ENCODE results near the gene ORC2.
A peak's percentile ranks its signal among the peaks of the same experiment; 100 is the strongest.
"Not testable (repeated sequence)": the region's sequence is repeated elsewhere in the genome, so short reads cannot be mapped to it uniquely, and the experiment has no call there.

The ORC2 gene

GRCh38 chr2:200930947-200931626 lies 32.4 kb downstream of the ORC2 start:
- no peak for DNase-seq

- DNase-seq, result no peak
Observed at GRCh38 chr2:200929334-200930249, 33.9 kb downstream of the ORC2 start.

DNA sequence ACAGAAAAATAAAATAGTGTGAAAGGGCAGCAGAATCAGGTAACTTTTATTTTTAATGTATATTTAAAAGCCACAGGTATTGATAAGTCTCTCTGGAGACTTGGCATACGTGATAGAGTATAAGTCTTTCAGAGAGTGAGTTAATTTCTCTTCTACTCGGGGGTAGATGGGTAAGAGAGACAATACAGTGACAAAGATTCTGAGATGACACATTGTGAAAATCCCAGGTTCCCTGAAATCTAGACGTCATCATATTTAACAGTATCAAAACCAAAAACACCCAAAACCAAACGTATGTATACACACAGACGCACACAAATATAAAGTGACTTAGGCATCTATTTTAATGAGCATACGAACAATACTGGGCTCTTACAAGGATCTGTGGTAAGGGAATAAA lies 41.0 kb downstream of the ORC2 start:
- no peak for DNase-seq

DNA sequence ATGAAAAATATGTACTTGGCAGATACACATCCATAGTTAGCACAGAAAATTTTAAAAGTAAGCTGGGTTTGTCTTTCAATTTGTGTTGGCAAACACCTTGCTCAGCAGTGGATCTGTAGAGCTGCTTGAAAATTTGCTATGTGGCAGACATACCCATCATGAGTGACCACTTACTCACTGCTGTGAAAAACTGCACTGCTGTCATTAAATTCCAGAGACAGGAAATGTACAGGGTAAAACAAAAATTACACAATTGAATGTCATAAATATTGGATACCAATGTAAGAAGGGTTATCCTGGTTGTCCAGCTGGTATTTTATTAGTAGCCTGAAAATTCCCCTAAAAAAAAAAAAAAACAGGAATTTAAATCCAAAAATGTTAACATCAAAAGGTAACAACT lies 49.8 kb downstream of the ORC2 start:
- DNase-seq, result no peak

DNA sequence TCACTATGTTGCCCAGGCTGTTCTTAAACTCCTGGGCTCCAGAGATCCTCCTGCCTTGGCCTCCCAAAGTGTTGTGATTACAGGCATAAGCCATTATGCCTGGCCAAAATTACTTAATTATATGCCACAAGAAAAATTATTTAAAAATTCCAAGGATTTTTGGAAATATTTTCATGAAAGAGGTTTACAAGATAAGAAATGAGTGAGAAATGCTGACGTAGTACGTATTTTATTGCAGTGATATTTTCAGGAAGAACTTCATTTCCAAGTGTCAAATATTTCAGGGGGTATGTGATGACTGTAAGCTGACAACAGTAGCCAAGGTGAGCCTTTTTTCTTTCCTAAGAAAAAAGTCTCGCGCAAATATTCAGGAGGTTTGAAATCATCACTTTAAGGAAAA lies 53.5 kb downstream of the ORC2 start:
- no peak for DNase-seq

DNA sequence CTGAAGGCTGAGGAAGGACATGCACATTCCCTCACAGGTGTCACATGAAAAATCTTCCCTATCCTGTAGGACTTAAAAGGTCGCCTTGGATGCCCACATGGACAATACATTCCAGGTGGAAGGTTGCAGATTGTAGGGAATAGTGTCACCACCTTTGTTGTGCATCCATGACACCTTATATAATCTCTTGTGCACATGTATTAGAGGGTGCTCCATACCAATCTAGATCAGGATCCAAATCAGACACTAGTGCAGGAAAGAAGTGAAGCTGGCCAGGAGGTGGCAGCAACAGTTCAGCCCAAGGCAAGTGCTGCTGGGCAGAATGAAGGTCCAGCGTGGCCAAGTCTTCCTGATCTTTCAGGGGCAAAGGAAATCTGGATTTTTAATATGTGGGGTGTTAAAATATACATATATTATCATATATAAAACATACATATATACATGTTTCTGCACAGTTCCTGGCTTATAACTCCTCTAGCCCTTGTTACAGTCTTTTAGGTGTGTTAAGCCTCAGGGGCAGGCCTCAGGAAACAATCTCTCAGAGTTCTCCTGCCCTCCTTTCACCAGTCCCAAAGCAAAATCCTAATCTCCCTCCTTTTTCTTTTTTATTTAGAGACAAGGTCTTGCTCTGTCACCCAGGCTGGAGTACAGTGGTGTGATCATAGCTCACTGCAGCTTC lies 57.7 kb downstream of the ORC2 start:
- DNase-seq, result peak; percentile 14 to 47

GRCh38 chr2:200901459-200902072 lies 61.9 kb downstream of the ORC2 start:
- DNase-seq, result peak; percentile 12 to 74

DNA sequence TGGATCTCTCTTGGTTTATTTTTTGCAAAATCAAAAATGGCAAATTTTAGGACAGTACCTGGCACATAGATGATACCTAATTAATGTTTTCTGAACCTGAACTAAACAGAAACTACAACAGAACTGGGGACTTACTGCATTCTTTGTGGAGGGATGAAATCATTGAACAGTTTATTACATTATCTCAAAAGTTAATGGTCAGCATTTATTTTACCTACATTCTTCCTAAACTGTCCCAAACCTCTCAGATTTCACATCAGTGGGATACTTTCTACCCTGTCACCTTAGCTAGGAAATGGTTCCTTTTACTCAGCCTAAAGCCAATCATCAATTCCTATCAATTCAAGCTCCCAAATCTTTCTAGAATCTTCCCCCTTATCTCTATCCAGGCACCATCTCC lies 64.0 kb downstream of the ORC2 start:
- no peak for DNase-seq

- DNase-seq, result peak; percentile 94 to 97
Observed at GRCh38 chr2:200888704-200889625, 74.5 kb downstream of the ORC2 start, which contains the start of the genes NIF3L1 and PPIL3. TSS of gene NIF3L1 (plus strand) at chr2:200889371. CDS start at chr2:200891944, 2,573 bp downstream. TSS of gene PPIL3 (minus strand) at chr2:200889077. CDS start at chr2:200887615, 1,462 bp downstream.

GRCh38 chr2:200881715-200882249 lies 81.7 kb downstream of the ORC2 start:
- DNase-seq, result not testable (repeated sequence)

- no peak for DNase-seq
Observed at GRCh38 chr2:200878289-200878880, 85.1 kb downstream of the ORC2 start.

- no peak for DNase-seq
Observed at GRCh38 chr2:200877443-200877842, 86.0 kb downstream of the ORC2 start.

DNA sequence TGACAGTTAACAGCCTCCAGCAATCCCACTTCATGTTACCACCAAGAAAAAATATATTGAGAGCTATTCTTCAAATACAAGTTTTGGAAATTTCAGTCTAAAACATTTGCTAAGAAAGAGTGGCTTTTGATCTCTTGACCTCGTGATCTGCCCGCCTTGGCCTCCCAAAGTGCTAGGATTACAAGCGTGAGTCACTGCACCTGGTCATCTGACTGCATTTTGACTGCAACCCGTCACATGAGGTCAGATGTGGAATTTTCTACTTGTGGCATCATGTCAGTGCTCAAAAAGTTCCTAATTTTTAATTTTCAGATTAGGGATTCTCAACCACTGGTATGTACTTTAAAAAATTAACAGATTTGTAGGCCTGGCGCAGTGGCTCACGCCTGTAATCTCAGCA lies 89.9 kb downstream of the ORC2 start:
- no peak for DNase-seq

DNA sequence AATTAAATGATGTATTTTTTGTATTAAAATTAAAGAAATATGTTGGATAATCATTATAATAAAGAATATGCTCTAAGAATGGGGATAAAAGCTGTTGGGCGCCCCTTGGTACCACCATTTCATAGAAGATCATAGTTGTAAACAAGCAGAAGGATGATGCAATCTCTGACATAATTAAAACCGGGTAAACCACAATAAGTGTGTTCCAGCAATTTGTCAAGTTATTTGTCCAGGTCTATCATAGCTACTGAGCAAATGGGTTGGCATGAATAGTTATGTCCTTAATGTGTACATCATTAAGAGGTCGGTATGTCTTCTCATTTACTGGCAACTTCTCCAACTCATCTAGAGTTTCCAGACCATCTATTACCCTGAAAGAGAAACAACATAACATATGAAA lies 92.3 kb downstream of the ORC2 start:
- DNase-seq, result no peak

- no peak for DNase-seq
Observed at GRCh38 chr2:200869014-200869413, 94.4 kb downstream of the ORC2 start.

GRCh38 chr2:200864176-200865034 lies 99.1 kb downstream of the ORC2 start, which contains the start of gene CLK1:
TSS of gene CLK1 (minus strand) at chr2:200864658. CDS start at chr2:200861862, 2,796 bp downstream.
- peak; percentile 87 to 94 for DNase-seq

DNA sequence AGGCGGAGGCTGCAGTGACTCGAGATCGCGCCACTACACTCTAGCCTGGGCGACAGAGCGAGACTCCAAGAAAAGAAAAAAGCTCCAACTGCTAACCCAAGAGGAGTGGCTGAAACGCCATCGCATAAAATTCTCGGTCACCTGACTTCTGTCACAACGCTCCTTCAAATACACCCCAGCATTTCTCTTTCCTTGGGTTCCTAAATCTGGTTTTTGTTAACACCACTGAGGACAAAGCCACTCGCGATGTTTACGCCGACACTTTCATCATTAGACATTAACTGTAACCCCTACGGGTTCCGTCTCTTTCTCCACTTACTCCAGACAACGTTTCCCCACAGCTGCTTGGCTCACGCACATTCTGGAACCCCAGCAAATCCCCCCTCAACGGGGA lies 99.7 kb downstream of the ORC2 start:
- no peak for DNase-seq

- peak; percentile 8 to 31 for DNase-seq
Observed at GRCh38 chr2:200862532-200863000, 100.9 kb downstream of the ORC2 start.

- no peak for DNase-seq
Observed at GRCh38 chr2:200861617-200862155, 101.8 kb downstream of the ORC2 start.
